ENCODE measurements around the gene CHAC1.
A peak's percentile ranks its signal among the peaks of the same experiment; 100 is the strongest.
"Not testable (repeated sequence)": the region's sequence is repeated elsewhere in the genome, so short reads cannot be mapped to it uniquely, and the experiment has no call there.

The CHAC1 gene

GRCh38 chr15:40938536-40938870 lies 14.8 kb upstream of the CHAC1 start:
- no peak for DNase-seq

- DNase-seq = no peak
Measured at GRCh38 chr15:40940296-40940801, 12.9 kb upstream of the CHAC1 start.

- DNase-seq = no peak
Measured at GRCh38 chr15:40941068-40941527, 12.2 kb upstream of the CHAC1 start.

GRCh38 chr15:40941528-40942336 lies 11.5 kb upstream of the CHAC1 start:
- peak; percentile 80 for DNase-seq

GRCh38 chr15:40942337-40942854 lies 10.9 kb upstream of the CHAC1 start:
- DNase-seq = no peak

- DNase-seq = no peak
Measured at GRCh38 chr15:40942878-40943277, 10.4 kb upstream of the CHAC1 start.

GRCh38 chr15:40943764-40944365 lies 9.4 kb upstream of the CHAC1 start:
- no peak for DNase-seq

GRCh38 chr15:40944510-40945296 lies 8.6 kb upstream of the CHAC1 start:
- no peak for DNase-seq

GRCh38 chr15:40948706-40949473 lies 4.4 kb upstream of the CHAC1 start:
- no peak for DNase-seq

- no peak for DNase-seq
Measured at GRCh38 chr15:40949756-40950207, 3.5 kb upstream of the CHAC1 start.

GRCh38 chr15:40951764-40952163 lies 1.5 kb upstream of the CHAC1 start:
- DNase-seq = no peak

- DNase-seq = no peak
Measured at GRCh38 chr15:40952301-40952900, 870 bp upstream of the CHAC1 start.

GRCh38 chr15:40953713-40954074 lies 423 bp downstream of the CHAC1 start:
- DNase-seq = no peak

- DNase-seq = not testable (repeated sequence)
Measured at GRCh38 chr15:40954158-40954848, 1.0 kb downstream of the CHAC1 start.

GRCh38 chr15:40955141-40955903 lies 2.1 kb downstream of the CHAC1 start:
- no peak for DNase-seq

GRCh38 chr15:40955930-40956540 lies 2.8 kb downstream of the CHAC1 start:
- no peak for DNase-seq

GRCh38 chr15:40956541-40956982 lies 3.3 kb downstream of the CHAC1 start:
- DNase-seq = no peak

- no peak for DNase-seq
Measured at GRCh38 chr15:40957041-40957555, 3.8 kb downstream of the CHAC1 start.

- peak; percentile 64 for DNase-seq
Measured at GRCh38 chr15:40957581-40958051, 4.3 kb downstream of the CHAC1 start.

GRCh38 chr15:40958146-40958545 lies 4.9 kb downstream of the CHAC1 start:
- DNase-seq = peak; percentile 55

All from right hindlimb (tissue), 1 donor.